ENCODE results near the gene TRIP12. TPM values are rescaled to one million over a fixed set of nuclear protein-coding genes. Genes with fewer than 3 reads are reported as not detected.

The TRIP12 gene
- total and polyA plus RNA-seq, 4 experiments from 2014 or later, result 14.5 to 224 (median 135) TPM

DNA sequence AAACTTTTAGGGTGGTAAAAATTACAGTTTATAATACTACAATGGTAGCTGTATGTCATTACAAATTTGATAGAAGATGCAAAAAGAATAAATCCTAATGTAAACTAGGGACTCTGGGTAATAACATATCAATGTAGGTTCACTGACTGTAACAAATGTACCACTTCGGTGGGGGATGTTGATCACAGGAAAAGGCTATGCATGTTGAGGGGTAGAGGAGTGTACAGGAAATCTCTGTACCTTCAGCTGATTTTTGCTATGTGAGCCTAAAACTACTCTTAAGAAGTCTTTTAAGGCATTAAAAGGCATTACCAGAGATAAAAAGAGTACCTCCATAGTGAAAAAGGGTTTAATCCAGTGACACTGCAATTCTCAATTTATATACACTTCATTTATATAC, 25.0 kb downstream of the TRIP12 start:
- Mint-ChIP-seq H3K4me3 (peak overlapping the region in 2 of 8 donors; percentile 20 to 62), H3K27ac (peak overlapping the region in 5 of 7 donors; percentile 6 to 74 (median 25)), H3K27me3 (no peaks in the 10 kb centered on the region), H3K36me3 (peaks cover 0 to 21% of the 10 kb centered on the region in 2 donors), H3K9me3 (peaks cover 0 to 1% (median 0%) of the 10 kb centered on the region in 8 donors), H3K4me1 (peaks cover 39 to 86% (median 54%) of the 10 kb centered on the region in 4 donors)
- Histone ChIP-seq H3K4me3 (ENCODE audit: low read length in 2 of 2) (no peak overlapping the region), H3K27ac (ENCODE audit: low read depth, low read length) (no peak overlapping the region), H3K36me3 (ENCODE audit: insufficient read depth, low read length) (no peaks in the 10 kb centered on the region), H3K4me1 (ENCODE audit: insufficient read depth, low read length) (peaks cover 40% of the 10 kb centered on the region), H3K9me3 (ENCODE audit: control insufficient read depth in 1 of 2, low read length in 2 of 2) (no peaks in the 10 kb centered on the region), H3K27me3 (ENCODE audit: insufficient read depth, low read length) (no peaks in the 10 kb centered on the region)
- POLR2A ChIA-PET (ENCODE audit: partially characterized antibody), result interaction anchor here (1.3 kb wide), 1 partner anchor 44 kb away, joined by 6 read pairs; no protein-coding TSS in a partner anchor
- intact Hi-C loops (cut with micrococcal nuclease), result no loop called here
- DNase-seq, result no peak
- CTCF ChIA-PET (ENCODE audit: partially characterized antibody), result interaction anchor here (0.9 to 1.2 kb wide), 2 partner anchors 45 to 95 kb away, joined by 3 read pairs; no protein-coding TSS in a partner anchor

- POLR2A ChIA-PET (ENCODE audit: partially characterized antibody), result interaction anchor here (0.6 kb wide), 1 partner anchor 11 kb away, joined by 3 read pairs; no protein-coding TSS in a partner anchor
- Histone ChIP-seq H3K4me3 (ENCODE audit: low read length in 2 of 2) (no peak overlapping the region), H3K27me3 (ENCODE audit: insufficient read depth, low read length) (no peaks in the 10 kb centered on the region), H3K27ac (ENCODE audit: low read depth, low read length) (no peak overlapping the region), H3K9me3 (ENCODE audit: control insufficient read depth in 1 of 2, low read length in 2 of 2) (no peaks in the 10 kb centered on the region), H3K4me1 (ENCODE audit: insufficient read depth, low read length) (peaks cover 19% of the 10 kb centered on the region), H3K36me3 (ENCODE audit: insufficient read depth, low read length) (no peaks in the 10 kb centered on the region)
- Mint-ChIP-seq H3K4me1 (peaks cover 42 to 71% (median 53%) of the 10 kb centered on the region in 4 donors), H3K27ac (peak overlapping the region in 2 of 7 donors; percentile 14 to 72), H3K27me3 (no peaks in the 10 kb centered on the region), H3K36me3 (peaks cover 5 to 24% of the 10 kb centered on the region in 2 donors), H3K9me3 (no peaks in the 10 kb centered on the region), H3K4me3 (no peak overlapping the region)
- CTCF ChIA-PET (ENCODE audit: partially characterized antibody), result interaction anchor here (0.9 to 1.6 kb wide), 4 partner anchors 22 to 109 kb away, joined by 3 to 6 read pairs (median 4); no protein-coding TSS in a partner anchor
- no peak for DNase-seq
- intact Hi-C loops (cut with micrococcal nuclease), result no loop called here
These were observed 32.8 kb downstream of the TRIP12 start for GRCh38 chr2:229889023-229889422.

DNA sequence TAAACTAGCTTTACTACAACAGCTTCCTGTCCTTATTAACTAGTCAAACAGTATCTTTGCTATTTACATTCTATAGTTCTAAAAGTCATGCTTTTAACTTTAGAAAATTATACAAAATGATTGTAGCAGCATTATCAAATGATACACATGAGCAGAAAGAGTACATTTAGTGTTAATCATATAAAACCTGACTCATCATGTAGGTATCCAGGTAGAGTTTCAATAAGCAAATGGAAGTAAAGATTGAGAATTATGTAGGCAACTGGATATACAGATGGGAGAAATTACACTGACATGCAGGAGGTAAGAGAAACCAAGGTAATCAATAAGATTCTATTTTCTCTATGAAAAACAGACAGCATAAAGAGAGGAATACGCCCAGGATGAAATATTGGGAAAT, 33.8 kb downstream of the TRIP12 start:
- Histone ChIP-seq H3K4me3 (ENCODE audit: low read length in 2 of 2) (no peak overlapping the region), H3K27me3 (ENCODE audit: insufficient read depth, low read length) (no peaks in the 10 kb centered on the region), H3K4me1 (ENCODE audit: insufficient read depth, low read length) (peaks cover 19% of the 10 kb centered on the region), H3K27ac (ENCODE audit: low read depth, low read length) (no peak overlapping the region), H3K36me3 (ENCODE audit: insufficient read depth, low read length) (no peaks in the 10 kb centered on the region), H3K9me3 (ENCODE audit: control insufficient read depth in 1 of 2, low read length in 2 of 2) (no peaks in the 10 kb centered on the region)
- H3K36me3 Mint-ChIP-seq, result peaks cover 5 to 22% of the 10 kb centered on the region in 2 donors
- peak overlapping the region in 1 of 8 donors; percentile 24 for H3K4me3 Mint-ChIP-seq
- H3K27me3 Mint-ChIP-seq, result no peaks in the 10 kb centered on the region
- H3K27ac Mint-ChIP-seq, result peak overlapping the region in 1 of 7 donors; percentile 6
- intact Hi-C loops (cut with micrococcal nuclease), result no loop called here
- ChIA-PET CTCF (ENCODE audit: partially characterized antibody) (interaction anchor here (1.6 to 3.0 kb wide), 3 partner anchors 23 to 87 kb away, joined by 3 to 15 read pairs (median 6); no protein-coding TSS in a partner anchor), POLR2A (ENCODE audit: partially characterized antibody) (interaction anchor here (0.6 kb wide), 1 partner anchor 33 kb away, joined by 3 read pairs; no protein-coding TSS in a partner anchor)
- H3K9me3 Mint-ChIP-seq, result no peaks in the 10 kb centered on the region
- DNase-seq, result no peak
- peaks cover 37 to 70% (median 51%) of the 10 kb centered on the region in 4 donors for H3K4me1 Mint-ChIP-seq

GRCh38 chr2:229887441-229887840, 34.4 kb downstream of the TRIP12 start:
- peaks cover 19% of the 10 kb centered on the region for H3K4me1 ChIP-seq (ENCODE audit: insufficient read depth, low read length)
- H3K27ac Mint-ChIP-seq, result peak overlapping the region in 5 of 7 donors; percentile 2 to 63 (median 24)
- H3K4me1 Mint-ChIP-seq, result peaks cover 40 to 70% (median 54%) of the 10 kb centered on the region in 4 donors

DNA sequence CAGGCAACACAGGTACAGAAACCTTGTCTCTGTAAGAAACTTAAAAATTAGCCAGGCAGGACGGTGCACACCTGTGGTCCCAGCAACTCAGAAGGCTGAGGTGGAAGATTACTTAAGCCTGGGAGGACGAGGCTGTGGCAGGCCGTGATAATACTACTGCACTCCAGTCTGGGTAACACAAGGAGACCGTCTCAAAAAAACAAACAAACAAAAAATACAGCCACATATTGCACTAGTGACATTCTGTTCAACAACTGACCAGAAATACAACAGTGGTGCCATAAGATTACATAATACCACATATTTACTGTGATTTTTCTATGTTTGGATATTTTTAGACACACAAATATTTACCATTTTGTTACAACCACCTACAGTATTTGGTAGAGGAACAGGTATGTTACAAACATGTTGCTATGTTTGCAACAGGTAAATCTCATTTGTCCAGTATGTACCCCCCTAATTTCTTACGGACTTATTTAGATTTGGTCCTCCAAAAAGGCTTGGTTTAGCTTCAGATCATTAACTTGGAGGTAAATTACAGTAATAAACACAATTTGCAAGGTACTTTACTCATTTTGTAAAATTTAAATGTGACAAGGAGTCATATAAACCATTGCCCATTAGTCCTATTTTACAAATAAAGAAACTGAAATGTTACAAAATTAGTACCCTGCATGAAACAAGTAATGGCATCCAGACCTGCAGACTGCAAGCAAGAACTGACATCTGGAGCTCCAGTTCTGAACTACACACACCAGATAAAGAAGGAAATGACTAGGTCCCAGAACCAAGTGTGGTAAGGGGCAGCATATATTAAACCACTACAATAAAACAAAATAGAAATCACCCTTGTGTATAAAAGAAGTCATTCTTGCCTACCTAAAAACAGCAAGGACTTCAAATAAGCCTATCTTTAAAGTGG, 36.8 kb downstream of the TRIP12 start:
- intact Hi-C loops (cut with micrococcal nuclease), result loop anchor here (1.0 kb wide), 1 partner anchor 84 kb away; no protein-coding TSS in a partner anchor
- CTCF ChIA-PET (ENCODE audit: partially characterized antibody), result interaction anchor here (3.0 kb wide), 1 partner anchor 84 kb away, joined by 15 read pairs; no protein-coding TSS in a partner anchor

More at GRCh38 chr2:229887441-229887840, 34.4 kb downstream of the TRIP12 start:
- no peak for DNase-seq
- Mint-ChIP-seq H3K9me3 (no peaks in the 10 kb centered on the region), H3K4me3 (no peak overlapping the region), H3K36me3 (peaks cover 5 to 20% of the 10 kb centered on the region in 2 donors), H3K27me3 (no peaks in the 10 kb centered on the region)
- intact Hi-C loops (cut with micrococcal nuclease), result no loop called here
- POLR2A ChIA-PET (ENCODE audit: partially characterized antibody), result no interaction called here
- no peaks in the 10 kb centered on the region for H3K9me3 ChIP-seq (ENCODE audit: control insufficient read depth in 1 of 2, low read length in 2 of 2)
- no peaks in the 10 kb centered on the region for H3K36me3 ChIP-seq (ENCODE audit: insufficient read depth, low read length)
- H3K27me3 ChIP-seq (ENCODE audit: insufficient read depth, low read length), result no peaks in the 10 kb centered on the region
- H3K4me3 ChIP-seq (ENCODE audit: low read length in 2 of 2), result no peak overlapping the region
- CTCF ChIA-PET (ENCODE audit: partially characterized antibody), result interaction anchor here (0.9 to 3.0 kb wide), 4 partner anchors 10 to 108 kb away, joined by 3 to 15 read pairs (median 4); no protein-coding TSS in a partner anchor
- H3K27ac ChIP-seq (ENCODE audit: low read depth, low read length), result no peak overlapping the region

GRCh38 chr2:229882583-229882982, 39.2 kb downstream of the TRIP12 start:
- Mint-ChIP-seq H3K27ac (peak overlapping the region in 6 of 7 donors; percentile 1 to 42 (median 24)), H3K4me3 (no peak overlapping the region), H3K36me3 (peaks cover 21 to 36% of the 10 kb centered on the region in 2 donors), H3K4me1 (peaks cover 30 to 47% (median 36%) of the 10 kb centered on the region in 4 donors), H3K27me3 (no peaks in the 10 kb centered on the region), H3K9me3 (no peaks in the 10 kb centered on the region)
- H3K4me3 ChIP-seq (ENCODE audit: low read length in 2 of 2), result no peak overlapping the region
- no peak overlapping the region for H3K27ac ChIP-seq (ENCODE audit: low read depth, low read length)
- no peaks in the 10 kb centered on the region for H3K27me3 ChIP-seq (ENCODE audit: insufficient read depth, low read length)
- intact Hi-C loops (cut with micrococcal nuclease), result no loop called here
- no peaks in the 10 kb centered on the region for H3K9me3 ChIP-seq (ENCODE audit: control insufficient read depth in 1 of 2, low read length in 2 of 2)
- POLR2A ChIA-PET (ENCODE audit: partially characterized antibody), result no interaction called here
- H3K36me3 ChIP-seq (ENCODE audit: insufficient read depth, low read length), result peaks cover 15% of the 10 kb centered on the region
- H3K4me1 ChIP-seq (ENCODE audit: insufficient read depth, low read length), result peaks cover 2% of the 10 kb centered on the region
- CTCF ChIA-PET (ENCODE audit: partially characterized antibody), result no interaction called here
- no peak for DNase-seq

More for the DNA sequence above, 36.8 kb downstream of the TRIP12 start:
- H3K4me1 ChIP-seq (ENCODE audit: insufficient read depth, low read length), result peaks cover 19% of the 10 kb centered on the region
- Mint-ChIP-seq H3K4me3 (no peak overlapping the region), H3K9me3 (no peaks in the 10 kb centered on the region), H3K36me3 (peaks cover 9 to 22% of the 10 kb centered on the region in 2 donors), H3K27ac (peak overlapping the region in 3 of 7 donors; percentile 54 to 66 (median 62)), H3K4me1 (peaks cover 41 to 65% (median 52%) of the 10 kb centered on the region in 4 donors), H3K27me3 (no peaks in the 10 kb centered on the region)
- POLR2A ChIA-PET (ENCODE audit: partially characterized antibody), result no interaction called here
- H3K9me3 ChIP-seq (ENCODE audit: control insufficient read depth in 1 of 2, low read length in 2 of 2), result no peaks in the 10 kb centered on the region
- no peak overlapping the region for H3K4me3 ChIP-seq (ENCODE audit: low read length in 2 of 2)
- peaks cover 4% of the 10 kb centered on the region for H3K36me3 ChIP-seq (ENCODE audit: insufficient read depth, low read length)
- no peak for DNase-seq
- H3K27me3 ChIP-seq (ENCODE audit: insufficient read depth, low read length), result no peaks in the 10 kb centered on the region
- no peak overlapping the region for H3K27ac ChIP-seq (ENCODE audit: low read depth, low read length)

Measured in CD4-positive, alpha-beta memory T cell (primary cell).